WERI-Rb-1 (cell line): ENCODE results near the gene STARD9.

Source experiments
- DNase-seq: peaks from one replicate; pipeline ENCODE4 v3.0.0-alpha.2; 2020
- H3K27ac ChIP-seq: fragments of 250-450 bp; sonication (Bioruptor Pico); 2 replicates; pipeline ENCODE4 v1.5.1; 2020; ENCODE audit warnings: mild to moderate bottlenecking, moderate library complexity
- H3K27me3 ChIP-seq: fragments of 250-450 bp; sonication (Bioruptor Pico); 2 replicates; pipeline ENCODE4 v1.5.1; 2021; ENCODE audit warnings: mild to moderate bottlenecking, low read depth, moderate library complexity; ENCODE audit not compliant: insufficient read depth, severe bottlenecking
- H3K36me3 ChIP-seq: fragments of 250-450 bp; sonication (Bioruptor Pico); 2 replicates; pipeline ENCODE4 v1.5.1; 2020; ENCODE audit warnings: mild to moderate bottlenecking, moderate library complexity
- H3K4me3 ChIP-seq: 2 replicates; pipeline ENCODE4 v1.5.1; 2011; ENCODE audit warnings: low read depth, mild to moderate bottlenecking, control low read depth, low read length
- H3K9me3 ChIP-seq: fragments of 250-450 bp; sonication (Bioruptor Pico); 2 replicates; pipeline ENCODE4 v1.5.1; 2021; ENCODE audit warnings: mild to moderate bottlenecking, moderate library complexity; ENCODE audit not compliant: severe bottlenecking
- CTCF ChIP-seq: IDR thresholded peaks from 2 replicates; pipeline ENCODE4 v1.5.1; 2011; ENCODE audit warnings: low read depth, mild to moderate bottlenecking, control low read depth, inconsistent platforms, low read length

STARD9 gene

GRCh38 chr15:42582569-42583375, 7.4 kb downstream of the STARD9 start:
- no peak for TF ChIP-seq CTCF
- Histone ChIP-seq H3K4me3 (no peak overlapping the region), H3K36me3 (peaks cover 17% of the 10 kb centered on the region), H3K27ac (no peak overlapping the region), H3K27me3 (no peaks in the 10 kb centered on the region), H3K9me3 (no peaks in the 10 kb centered on the region)
- DNase-seq = no peak

GRCh38 chr15:42584031-42584765, 8.8 kb downstream of the STARD9 start:
- H3K4me3 ChIP-seq = no peak overlapping the region
- no peaks in the 10 kb centered on the region for H3K27me3 ChIP-seq
- H3K9me3 ChIP-seq = no peaks in the 10 kb centered on the region
- peak; percentile 23 for DNase-seq
- peak overlapping the region; percentile 9; the same call in 1 of the 2 replicates for H3K27ac ChIP-seq
- peaks cover 18% of the 10 kb centered on the region for H3K36me3 ChIP-seq
- no peak for TF ChIP-seq CTCF

DNA sequence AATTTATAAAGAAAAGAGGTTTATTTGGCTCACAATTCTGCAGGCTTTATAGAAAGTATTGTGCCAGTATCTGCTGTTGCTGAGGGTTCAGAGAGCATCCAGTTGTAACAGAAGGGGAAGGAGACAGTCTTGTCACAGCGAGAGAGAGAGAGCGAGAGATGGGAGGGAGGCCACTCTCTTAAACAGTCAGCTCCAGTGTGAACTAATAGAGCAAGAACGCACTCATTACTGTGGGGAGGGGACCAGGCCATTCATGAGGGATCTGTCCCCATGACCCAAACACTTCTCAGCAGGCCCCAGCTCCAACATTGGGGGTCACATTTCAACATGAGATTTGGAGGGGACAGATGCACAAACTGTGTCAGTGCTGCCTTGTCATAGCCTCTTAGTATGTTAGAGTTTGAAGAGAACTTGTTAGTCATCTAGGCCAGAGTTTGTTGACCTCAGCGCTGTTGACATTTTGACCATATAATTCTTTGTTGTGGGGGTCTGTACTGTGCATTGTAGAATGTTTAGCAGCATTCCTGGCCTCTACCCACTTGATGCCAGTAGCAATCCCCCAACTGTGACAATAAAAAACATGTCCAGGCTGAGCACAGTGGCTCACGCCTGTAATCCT, 15.3 kb downstream of the STARD9 start:
- no peaks in the 10 kb centered on the region for H3K27me3 ChIP-seq
- H3K36me3 ChIP-seq = peaks cover 35% of the 10 kb centered on the region
- TF ChIP-seq CTCF = no peak
- H3K9me3 ChIP-seq = no peaks in the 10 kb centered on the region
- no peak overlapping the region for H3K27ac ChIP-seq
- DNase-seq = no peak
- no peak overlapping the region for H3K4me3 ChIP-seq

GRCh38 chr15:42591238-42591934, 16.0 kb downstream of the STARD9 start:
- Histone ChIP-seq H3K27me3 (no peaks in the 10 kb centered on the region), H3K27ac (no peak overlapping the region), H3K9me3 (no peaks in the 10 kb centered on the region), H3K4me3 (no peak overlapping the region), H3K36me3 (peaks cover 29% of the 10 kb centered on the region)
- no peak for DNase-seq
- TF ChIP-seq CTCF = 0 out of 2 replicates have a peak, but pooled peaks have one; percentile 10

DNA sequence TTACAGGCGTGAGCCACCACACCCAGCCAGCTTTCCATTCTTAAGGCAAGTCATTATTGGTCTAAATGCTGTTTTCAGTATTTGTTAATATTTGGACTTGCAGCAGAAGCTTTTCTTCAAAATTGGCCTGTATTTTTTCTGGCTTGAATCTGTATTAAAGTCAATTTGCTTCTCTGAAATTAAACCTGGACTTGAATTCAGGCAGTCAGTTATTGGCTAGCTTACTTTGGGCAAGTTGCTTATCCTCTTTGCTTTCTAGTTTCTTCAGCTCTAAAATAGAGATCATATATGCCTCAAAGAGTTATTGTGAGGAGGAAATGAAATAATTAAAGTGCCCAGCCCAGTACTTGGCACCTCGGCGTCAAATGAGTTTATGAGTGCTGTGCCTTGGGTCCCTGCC, 17.3 kb downstream of the STARD9 start:
- Histone ChIP-seq H3K9me3 (no peaks in the 10 kb centered on the region), H3K4me3 (no peak overlapping the region), H3K36me3 (peaks cover 20% of the 10 kb centered on the region), H3K27me3 (no peaks in the 10 kb centered on the region), H3K27ac (no peak overlapping the region)
- no peak for TF ChIP-seq CTCF
- DNase-seq = no peak
